NCI-H1417 (cell line): ENCODE data around the gene KRT71.
"Not testable (repeated sequence)": the region's sequence is repeated elsewhere in the genome, so short reads cannot be mapped to it uniquely, and the experiment has no call there.

Experiments
- DNase-seq, 3 experiments: peaks; one replicate each; lab custom pipeline; 2025; lab: John Stamatoyannopoulos, UW

The KRT71 gene

DNA sequence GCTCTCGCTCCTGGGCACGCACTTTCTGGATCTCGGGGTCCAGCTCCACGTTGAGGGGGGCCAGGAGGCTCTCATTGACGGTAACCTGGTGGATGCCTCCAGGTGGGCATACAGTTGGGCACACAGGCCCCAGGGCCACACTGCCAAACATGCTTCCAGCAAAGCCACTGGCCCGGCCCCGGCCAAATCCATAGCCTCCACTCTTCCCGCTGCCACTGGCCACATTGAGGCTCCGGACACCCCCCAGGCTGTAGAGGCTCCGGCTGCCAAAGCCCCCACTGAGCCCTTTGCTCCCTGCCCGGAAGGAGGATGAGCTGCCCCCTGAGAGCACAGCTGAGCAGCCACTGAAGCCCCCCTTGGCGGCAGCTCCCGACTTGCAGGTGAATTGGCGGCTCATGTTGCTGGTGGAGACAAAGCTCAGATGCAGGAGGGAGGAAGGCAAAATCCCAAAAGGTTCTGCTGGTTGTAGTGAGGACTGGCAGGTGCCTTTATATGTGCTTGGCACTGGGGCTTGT is at the start of gene KRT71:
KRT71 (minus strand) TSS at position 465 of the 515 bp plus-strand sequence; CDS start at position 397, 68 bp downstream.
- DNase-seq = no peak

DNA sequence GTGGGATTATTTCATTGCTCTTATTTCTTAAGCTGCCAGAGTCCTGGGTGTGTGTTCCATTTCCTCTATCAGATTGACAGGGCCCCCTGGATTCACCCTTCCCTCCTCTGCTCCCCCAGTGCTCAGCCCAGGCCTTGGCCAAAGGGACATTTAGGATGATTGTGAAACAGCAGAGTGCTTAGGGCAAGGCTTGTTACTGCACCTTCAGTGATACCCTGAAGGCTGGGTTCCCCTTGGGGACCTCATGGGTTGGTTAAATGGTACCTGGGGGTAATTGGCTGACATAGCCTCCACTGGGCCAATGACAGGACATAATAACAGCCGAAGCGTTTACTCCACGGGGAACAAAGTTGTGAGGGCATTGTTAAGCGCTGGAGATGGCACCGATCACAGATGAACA is 49.6 kb upstream of the KRT71 start:
- DNase-seq = no peak

DNA sequence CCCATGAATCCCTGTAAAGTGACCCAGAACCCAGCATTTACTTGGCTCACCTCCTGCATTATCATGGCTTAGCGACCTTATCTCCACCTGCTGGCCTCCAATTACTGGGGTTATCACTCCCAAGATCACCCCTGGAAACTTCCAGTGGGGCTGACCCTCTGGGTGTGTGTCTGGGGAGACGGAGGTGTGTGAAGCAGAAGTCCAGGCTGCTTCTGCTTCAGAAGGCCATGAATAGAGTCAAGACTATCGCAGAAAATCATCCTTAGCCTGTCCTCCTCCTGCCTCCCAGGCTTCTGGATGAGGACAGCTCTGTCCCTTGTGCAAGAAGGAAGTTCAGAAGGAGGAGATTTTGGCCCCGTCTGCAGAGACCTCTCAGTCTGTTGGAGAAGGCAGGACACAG is 48.7 kb upstream of the KRT71 start:
- DNase-seq = no peak

DNA sequence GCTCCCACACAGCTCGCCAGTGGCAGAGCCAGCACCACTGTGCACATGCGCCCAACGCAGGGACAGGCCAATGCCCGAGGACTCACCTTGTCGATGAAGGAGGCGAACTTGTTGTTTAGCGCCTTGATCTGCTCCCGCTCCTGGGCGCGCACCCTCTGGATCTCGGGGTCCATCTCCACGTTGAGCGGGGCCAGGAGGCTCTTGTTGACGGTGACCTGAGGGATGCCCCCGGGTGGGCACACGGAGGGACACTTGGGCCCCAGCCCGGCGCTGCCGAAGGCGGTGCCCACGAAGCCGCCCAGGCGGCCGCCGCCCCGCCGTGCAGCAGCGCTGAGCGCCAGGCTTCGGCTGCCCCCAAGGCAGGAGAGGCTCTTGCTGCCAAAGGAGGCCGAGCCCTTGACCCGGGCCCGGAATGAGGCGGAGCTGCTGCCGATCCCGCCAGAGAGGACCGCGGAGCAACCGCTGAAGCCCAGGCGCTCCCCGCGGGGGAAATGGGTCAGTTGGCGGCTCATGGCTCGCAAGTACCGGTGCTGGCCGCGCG is 48.1 kb upstream of the KRT71 start, which contains the start of gene KRT72:
KRT72 (minus strand) TSS at position 523 of the 541 bp plus-strand sequence; CDS start at position 512, 11 bp downstream.
- no peak for DNase-seq

DNA sequence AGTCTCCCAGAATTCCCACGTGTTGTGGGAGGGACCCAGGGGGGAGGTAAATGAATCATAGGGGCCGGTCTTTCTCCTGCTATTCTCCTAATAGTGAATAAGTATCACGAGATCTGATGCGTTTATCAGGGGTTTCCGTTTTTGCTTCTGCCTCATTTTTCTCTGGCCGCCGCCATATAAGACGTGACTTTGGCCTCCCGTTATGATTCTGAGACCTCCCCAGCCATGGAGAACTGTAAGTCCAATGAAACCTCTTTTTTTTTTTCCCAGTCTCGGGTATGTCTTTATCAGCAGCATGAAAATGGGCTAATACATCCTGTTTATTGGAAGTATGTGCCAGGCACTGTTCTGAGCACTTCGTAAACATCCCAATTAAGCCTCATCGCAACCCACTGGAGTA is 47.5 kb upstream of the KRT71 start:
- no peak for DNase-seq

DNA sequence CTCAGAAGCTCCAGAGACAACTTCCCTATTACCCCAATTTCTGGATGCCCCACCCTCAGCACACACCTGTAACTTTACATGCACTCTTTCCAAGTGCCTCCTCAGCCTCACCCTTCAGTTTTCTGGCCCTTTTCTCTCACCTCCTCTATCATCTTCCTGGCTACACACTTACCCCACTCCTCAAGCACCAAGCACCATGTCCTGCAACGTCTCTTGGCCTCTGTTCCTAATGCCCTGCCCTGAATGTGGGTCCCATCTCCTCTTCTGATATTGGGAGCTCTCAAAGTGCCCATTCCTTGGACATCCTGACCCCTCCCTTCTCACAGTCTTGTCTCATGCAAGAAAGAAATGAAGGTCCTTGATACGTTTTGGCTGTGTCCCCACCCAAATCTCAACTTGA is 47.1 kb upstream of the KRT71 start:
- no peak for DNase-seq

DNA sequence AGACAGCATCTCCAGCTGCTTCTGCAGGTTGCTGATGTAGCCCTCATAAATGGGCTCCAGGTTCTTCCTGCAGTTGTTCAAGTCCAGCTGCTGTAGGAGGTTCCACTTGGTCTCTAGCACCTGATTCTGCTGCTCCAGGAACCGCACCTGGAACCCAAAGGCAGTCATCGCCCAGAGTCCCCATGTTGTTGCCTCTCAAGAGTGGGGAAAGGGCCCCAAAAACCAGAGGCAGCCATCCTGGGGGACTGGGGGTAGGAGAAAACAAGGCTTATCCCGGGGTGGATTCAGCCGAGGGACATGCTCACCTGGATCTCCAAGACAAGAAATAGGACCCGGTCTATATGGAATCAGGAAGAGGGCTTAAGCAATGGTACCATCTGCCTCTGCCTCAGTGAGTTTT is 46.0 kb upstream of the KRT71 start:
- no peak for DNase-seq

DNA sequence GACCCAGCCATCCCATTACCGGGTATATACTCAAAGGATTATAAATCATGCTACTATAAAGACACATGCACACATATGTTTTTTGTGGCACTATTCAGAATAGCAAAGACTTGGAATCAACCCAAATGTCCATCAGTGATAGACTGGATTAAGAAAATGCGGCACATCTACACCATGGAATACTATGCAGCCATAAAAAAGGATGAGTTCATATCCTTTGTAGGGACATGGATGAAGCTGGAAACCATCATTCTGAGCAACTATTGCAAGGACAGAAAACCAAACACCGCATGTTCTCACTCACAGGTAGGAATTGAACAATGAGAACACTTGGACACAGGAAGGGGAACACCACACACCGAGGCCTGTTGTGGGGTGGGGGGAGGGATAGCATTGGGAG is 41.3 kb upstream of the KRT71 start:
- DNase-seq = not testable (repeated sequence)

DNA sequence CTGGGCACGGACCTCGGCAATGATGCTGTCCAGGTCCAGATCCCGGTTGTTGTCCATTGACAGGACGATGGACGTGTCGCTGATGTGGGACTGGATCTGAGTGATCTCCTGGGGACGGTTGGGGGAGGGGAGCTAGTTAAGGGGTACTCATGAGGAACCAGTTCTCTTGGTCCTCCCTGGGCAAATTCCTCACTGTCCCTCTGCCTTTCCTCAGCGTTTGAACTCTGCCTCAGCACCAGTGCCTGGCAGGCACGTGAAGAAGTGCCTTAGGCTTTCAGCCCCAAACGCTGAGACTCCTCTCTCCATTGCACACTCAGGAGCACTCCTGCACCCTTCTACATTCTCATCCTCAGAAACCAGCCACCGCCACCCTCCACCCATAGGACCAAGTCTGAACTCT is 38.6 kb upstream of the KRT71 start:
- DNase-seq = no peak

DNA sequence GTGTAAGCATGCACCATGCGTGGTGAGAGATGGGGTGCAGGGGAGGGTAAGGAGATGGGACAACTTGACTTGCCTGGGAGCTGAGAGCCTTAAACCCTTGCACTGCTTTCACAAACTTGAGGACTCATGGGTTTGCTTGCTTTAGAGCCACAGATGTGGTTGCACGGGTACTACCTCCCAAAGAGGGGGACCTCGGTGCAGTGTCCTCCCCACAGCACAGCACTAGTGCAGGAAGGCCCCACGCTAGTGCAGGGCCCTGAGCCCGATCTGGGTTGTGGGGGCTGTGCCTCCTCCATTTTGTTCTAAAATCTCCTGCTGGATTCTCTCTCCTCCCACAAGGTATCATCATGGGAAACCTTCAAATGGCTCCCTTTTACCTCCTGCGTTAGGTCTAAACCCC is 37.1 kb upstream of the KRT71 start:
- no peak for DNase-seq

DNA sequence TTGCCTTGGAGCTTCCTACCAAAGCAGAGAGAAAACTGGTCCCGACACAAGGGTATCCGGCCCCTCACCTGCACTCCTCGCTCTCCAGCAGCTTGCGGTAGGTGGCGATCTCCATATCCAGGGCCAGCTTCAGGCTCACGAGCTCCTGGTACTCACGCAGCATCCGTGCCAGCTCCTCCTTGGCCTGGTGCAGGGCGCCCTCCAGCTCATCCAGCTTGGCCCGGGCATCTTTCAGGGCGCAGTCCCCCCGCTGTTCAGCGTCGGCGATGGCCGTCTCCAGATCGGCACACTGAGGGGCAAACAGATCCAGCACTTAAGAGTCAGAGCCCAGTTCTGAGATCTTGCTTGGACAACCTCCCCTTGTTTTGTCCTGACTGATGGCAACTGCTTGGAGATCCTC is 34.6 kb upstream of the KRT71 start:
- no peak for DNase-seq

DNA sequence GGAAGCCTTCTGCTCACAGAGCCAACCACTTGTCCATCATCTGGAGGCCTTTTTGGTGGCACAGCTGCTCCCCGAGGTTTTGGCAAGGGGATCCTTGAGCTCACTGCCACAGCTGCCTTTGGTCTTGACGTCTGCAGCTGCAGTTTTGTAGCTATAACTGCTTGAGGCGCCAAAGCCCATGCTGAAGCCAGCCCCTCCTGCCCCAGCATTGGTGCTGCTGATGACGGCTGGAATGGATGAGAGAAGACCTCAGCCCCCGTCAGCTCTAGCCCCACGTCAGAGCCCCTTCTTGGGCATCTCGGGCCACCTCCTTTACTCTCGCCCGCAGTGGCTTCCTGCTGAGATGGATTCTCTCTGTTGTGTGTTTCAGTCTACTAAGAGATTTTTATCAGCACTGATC is 33.0 kb upstream of the KRT71 start:
- no peak for DNase-seq

DNA sequence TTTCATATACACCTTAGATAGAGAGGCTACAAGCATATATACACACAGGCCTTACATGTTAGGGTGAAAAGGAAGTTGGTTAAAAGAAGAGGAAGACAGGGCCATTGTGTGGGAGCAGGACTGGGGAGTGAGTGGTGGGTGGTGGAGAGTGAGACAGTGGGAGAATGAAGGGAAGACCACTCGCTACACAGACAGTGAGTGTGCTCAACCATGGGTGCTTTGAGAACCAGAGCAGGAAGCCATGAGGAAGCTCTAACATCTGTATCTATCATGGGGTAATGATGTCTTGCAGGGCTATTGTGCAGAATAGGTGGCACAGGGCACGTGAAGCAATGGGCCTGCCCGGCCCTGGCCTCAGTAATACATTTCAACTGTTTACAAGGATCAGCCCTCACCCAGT is 32.1 kb upstream of the KRT71 start:
- no peak for DNase-seq

DNA sequence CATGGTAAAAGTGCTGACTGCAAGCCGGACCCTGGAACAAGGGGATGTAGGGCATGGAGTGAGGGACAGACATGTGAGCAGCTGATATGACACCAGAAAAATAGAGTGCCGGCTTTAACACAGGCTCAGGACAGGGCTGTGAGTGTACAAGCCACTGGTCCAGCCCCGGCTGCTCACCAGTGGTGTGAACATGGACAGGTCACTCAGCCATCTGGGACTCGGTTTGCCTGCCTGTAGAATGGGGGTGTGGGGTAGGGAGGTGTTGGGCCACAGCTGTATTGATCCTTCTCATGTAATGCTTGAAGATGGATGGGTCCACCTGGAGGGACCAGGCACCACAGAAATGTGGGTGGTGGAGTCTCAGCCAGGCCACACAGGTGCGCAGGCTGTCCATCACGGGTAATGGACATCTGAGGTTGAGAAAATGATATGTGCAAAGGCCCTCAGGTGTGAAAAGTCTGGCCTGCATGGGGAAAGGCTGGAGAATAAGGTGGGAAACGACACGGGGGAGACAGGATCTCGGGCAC is 31.3 kb upstream of the KRT71 start:
- DNase-seq = no peak

DNA sequence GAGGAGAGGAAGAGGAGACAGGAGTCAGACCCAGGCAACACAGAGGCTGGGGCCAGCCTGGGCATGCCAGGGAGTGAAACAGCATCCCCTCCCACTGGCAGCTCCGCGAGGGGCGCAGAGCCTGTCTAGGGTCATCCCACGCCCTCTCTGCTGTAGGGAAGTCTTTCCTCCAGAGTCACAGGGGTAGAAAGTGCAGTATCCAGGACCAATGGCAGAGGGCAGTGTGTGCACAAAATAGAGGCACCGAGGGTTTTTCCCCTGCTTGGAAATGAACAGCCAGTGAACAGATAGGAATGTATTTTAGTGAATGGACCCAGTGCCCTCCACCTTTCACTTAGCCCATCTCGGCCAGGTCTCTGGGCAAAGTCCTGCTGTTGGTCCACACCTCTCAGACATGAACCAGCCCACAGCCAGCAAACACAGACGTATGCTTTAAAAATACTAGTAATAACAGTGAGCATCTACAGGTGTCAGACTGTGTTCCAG is 30.1 kb upstream of the KRT71 start:
- DNase-seq = peak; percentile 64 to 92 (median 80)

DNA sequence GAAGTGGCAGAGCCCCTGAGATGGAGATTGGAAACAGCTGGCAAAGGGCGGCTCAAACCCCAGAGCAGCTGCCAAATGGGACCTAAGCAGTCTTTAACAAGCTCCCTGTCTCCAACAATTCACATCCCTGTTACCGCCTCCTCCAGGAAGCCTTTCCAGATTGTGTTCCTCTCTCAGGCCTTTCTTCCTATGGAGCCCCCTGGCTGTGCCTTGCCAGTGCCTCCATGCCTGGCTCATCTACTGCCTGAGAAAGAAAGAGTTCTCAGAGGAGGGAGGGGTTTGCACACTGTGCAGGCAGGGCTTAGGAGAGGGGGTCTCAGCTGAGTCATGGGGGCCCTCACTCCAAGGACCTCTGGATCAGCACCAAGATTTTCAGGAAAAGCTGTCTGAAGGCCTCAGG is 29.5 kb upstream of the KRT71 start:
- DNase-seq = no peak

DNA sequence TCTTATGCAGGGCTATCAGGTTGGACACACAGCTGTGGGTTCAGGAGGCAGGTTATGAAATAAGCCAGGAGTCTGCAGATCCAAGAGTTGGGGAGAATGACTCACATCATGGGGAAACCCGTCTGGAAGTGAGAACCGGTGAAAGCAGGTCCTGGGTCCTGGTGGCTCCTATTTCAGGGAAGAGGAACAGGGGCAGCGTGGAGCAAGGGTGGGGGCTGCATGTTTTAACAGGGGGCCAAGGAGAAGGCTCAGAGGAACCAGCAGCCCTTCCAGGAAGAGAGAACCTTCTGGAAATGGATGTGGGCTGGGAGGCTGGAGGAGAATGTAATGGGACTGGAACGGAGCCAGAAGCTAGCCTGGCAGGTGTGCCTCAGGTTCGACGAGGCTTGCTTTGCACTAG is 28.5 kb upstream of the KRT71 start:
- DNase-seq = peak in 2 of 3 experiments; percentile 20 to 29

DNA sequence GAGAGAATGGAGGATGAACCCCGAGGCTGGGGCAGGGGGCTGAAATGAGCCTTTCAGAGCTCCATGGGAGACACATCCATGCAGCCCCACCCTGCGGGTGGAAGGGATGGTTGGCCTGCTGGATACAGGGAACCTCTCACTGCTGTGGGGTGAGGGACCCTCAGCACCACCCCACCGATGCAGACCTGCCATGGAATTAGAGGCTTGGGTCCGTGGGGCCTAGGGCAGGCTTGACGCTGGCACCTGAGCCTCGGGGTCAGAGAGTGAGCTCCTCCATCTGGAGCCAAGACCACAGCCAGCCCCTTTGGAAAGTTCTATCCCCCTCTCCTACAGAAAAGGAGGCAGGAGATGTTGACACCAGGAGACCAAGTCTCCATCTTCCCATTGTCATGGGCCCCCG is 28.1 kb upstream of the KRT71 start:
- no peak for DNase-seq

DNA sequence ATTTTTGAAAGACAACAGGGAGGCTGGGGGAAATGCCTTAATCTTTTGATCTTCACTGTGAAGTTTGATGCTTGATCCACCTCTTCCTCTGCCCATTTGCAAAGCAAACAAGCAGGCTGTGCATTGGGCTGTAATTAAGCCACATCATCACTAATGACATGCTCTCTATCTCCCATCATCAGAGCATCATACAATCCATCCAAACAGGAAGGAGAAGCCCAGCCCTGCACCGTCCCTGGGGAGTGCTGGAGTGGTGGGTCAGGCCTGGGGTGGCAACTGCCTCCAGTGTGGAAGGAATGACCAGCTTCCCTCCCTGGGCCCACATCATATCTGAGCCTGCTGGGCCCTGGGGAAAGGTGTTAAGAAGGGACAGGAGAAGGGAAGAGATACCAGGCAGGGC is 27.6 kb upstream of the KRT71 start:
- DNase-seq = peak in 2 of 3 experiments; percentile 58 to 83

DNA sequence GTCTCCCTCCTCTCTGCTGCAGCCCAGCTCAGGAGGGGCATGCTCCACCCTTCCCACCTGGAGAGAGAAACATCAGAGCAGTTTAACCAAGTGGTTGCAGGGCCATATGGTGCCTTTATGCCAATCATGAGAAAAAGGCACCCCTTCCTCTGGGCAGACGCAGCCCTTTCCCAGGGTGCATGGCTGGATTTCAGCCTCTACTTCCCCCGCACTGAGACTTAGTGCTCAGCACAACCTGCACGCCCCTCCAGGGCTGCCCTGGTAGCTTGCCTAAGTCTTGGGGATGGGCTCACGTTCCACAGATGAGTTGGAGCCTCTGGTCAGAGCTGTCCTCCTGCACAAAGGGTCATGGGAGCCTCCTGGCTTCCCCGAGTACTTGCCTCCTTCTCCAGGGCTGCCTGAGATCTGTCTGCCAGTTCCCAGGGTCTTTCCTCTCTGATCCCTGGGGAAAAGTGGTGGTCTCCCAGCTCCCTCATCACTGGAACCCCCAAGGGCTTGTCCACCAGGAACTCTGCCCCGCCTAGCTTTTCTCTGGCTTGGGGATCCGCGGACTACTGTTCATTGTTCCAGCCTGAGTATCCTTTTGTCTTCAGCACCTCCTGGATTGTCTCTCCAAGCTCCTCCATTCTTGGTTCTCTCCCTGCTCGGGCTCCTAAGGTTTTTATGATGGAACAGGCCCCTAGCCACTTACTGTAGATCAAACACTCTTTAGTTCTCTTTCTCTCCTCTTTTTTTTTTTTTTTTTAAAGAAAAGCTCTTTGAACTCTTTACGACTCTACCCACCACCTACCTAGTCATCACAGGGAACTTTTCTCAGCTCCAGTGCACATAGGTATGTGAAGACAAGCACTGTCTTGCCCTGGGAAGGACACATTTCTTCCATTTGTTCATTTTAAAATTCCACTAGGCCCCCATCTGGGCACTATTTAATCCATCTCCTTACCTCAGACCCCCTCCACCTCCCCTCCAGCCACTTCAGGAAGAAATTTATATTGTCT is 26.8 kb upstream of the KRT71 start:
- no peak for DNase-seq

DNA sequence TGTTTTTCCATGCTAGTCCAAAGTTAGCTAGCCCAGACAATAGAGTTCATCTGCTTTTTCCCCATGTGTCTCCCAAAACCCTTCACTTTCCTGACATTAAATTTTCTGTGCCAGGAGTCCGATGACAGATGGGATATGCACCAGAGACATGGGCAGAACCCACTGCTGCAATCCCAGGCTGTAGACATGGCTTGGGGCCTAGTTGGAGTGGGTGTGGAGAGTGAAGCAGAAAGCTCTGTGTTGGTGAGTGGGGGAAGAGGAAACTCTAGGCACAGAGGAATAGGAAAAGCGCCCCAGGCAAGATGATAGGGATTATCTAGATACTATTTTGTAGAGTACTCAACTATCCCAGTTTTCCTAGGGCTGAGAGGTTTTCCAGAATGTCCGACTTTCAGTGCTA is 25.5 kb upstream of the KRT71 start:
- no peak for DNase-seq

DNA sequence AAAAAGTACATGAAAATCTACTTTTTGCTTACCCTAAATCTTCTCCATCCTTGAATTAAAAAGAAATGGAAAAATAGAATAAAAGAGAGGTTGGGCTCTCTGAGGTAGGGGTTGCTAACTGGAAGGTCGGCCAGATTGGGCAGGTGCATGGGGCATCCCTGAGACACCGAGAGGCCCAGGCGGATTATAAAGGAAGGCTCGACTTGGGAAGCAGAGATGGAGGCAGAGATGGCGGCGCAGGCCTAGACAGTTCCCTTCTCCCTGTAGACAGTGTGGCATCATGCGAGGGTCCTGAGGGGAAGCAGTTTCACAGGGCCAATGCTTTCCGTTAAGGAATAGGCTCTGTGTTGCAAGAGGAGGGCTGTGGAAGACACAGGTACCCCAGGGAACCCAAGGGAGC is 24.4 kb upstream of the KRT71 start:
- DNase-seq = no peak

DNA sequence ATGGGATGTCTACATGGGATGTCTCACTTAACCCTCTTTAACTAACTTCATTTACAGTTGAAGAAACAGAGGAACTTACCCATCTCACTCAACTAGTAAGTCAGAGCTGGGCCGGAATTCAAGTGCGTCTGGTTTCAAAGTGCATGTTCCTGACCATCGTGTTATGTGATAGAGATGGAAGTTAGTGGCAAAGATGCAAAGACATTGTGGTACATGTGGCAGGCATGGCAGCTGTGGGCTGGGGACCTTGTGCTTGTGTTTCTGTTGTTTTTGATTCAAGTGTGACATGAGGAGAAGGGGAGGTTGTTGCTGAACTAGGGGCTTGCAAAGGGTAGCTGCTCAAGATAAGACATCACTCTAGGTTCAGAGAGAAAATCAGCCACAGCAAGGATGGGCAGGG is 23.0 kb upstream of the KRT71 start:
- DNase-seq = no peak
